NCI-H748 (cell line): ENCODE measurements around the gene PAQR5.

ENCODE experiments used
- DNase-seq: peaks from one replicate; lab custom pipeline; 2025; ENCODE audit not compliant: unreplicated experiment; lab: John Stamatoyannopoulos, UW

The PAQR5 gene

GRCh38 chr15:69456208-69457166 is 157.8 kb downstream of the PAQR5 start:
- DNase-seq: no peak
